MM.1S (cell line): ENCODE data around the gene ORC4.

Experiments used
- DNase-seq: peaks from one replicate; pipeline ENCODE4 v3.0.0-alpha.2; 2015
- H2AFZ ChIP-seq: fragments of 300-600 bp; sonication (generic); 2 replicates; pipeline ENCODE4 v1.6.0; 2016; ENCODE audit warnings: antibody characterized with exemption, low read length
- H3F3A ChIP-seq: fragments of 300-600 bp; sonication (generic); 2 replicates; pipeline ENCODE4 v1.6.1; 2016; ENCODE audit warnings: mild to moderate bottlenecking, antibody characterized with exemption, low read length, moderate library complexity, mixed read lengths; ENCODE audit not compliant: insufficient read depth
- H3K27ac ChIP-seq: fragments of 300-600 bp; sonication (generic); 2 replicates; pipeline ENCODE4 v1.5.1; 2016; ENCODE audit warnings: mild to moderate bottlenecking, low read length
- H3K27me3 ChIP-seq: fragments of 300-600 bp; sonication (generic); replicated peaks from 2 replicates; pipeline ENCODE4 v1.6.0; 2016; ENCODE audit warnings: low read length; ENCODE audit not compliant: insufficient read depth
- H3K36me3 ChIP-seq: fragments of 300-600 bp; sonication (generic); replicated peaks from 2 replicates; pipeline ENCODE4 v1.6.1; 2016; ENCODE audit warnings: mild to moderate bottlenecking, low read length, mixed read lengths; ENCODE audit not compliant: insufficient read depth
- H3K4me1 ChIP-seq: fragments of 300-600 bp; sonication (generic); 2 replicates; pipeline ENCODE4 v1.6.1; 2016; ENCODE audit warnings: low read length, mixed read lengths
- H3K4me2 ChIP-seq: fragments of 300-600 bp; sonication (generic); 2 replicates; pipeline ENCODE4 v1.6.0; 2016; ENCODE audit warnings: low read depth, low read length
- H3K4me3 ChIP-seq: fragments of 300-600 bp; sonication (generic); 2 replicates; pipeline ENCODE4 v1.5.1; 2016; ENCODE audit warnings: low read length, mixed read lengths
- H3K79me2 ChIP-seq: fragments of 300-600 bp; sonication (generic); 2 replicates; pipeline ENCODE4 v1.6.1; 2016; ENCODE audit warnings: mixed run types, low read length, mixed read lengths
- H3K9ac ChIP-seq: fragments of 300-600 bp; sonication (generic); 2 replicates; pipeline ENCODE4 v1.6.1; 2016; ENCODE audit warnings: low read length, mixed read lengths
- H3K9me2 ChIP-seq: fragments of 300-600 bp; sonication (generic); replicated peaks from 2 replicates; pipeline ENCODE4 v1.6.1; 2016; ENCODE audit warnings: mild to moderate bottlenecking, low read length, mixed read lengths; ENCODE audit not compliant: insufficient read depth
- H3K9me3 ChIP-seq: fragments of 300-600 bp; sonication (generic); replicated peaks from 2 replicates; pipeline ENCODE4 v1.6.1; 2016; ENCODE audit warnings: mild to moderate bottlenecking, low read length, mixed read lengths; ENCODE audit not compliant: insufficient read depth
- H4K20me1 ChIP-seq: fragments of 300-600 bp; sonication (generic); 2 replicates; pipeline ENCODE4 v1.6.1; 2016; ENCODE audit warnings: mild to moderate bottlenecking, low read length, moderate library complexity, mixed read lengths; ENCODE audit not compliant: insufficient read depth
- EZH2 ChIP-seq: fragments of 300-600 bp; sonication (generic); optimal IDR thresholded peaks from 2 replicates; pipeline ENCODE3; 2017; ENCODE audit warnings: low read depth, mild to moderate bottlenecking, antibody characterized with exemption, low read length, mixed read lengths
- EZH2phosphoT487 ChIP-seq: fragments of 300-600 bp; sonication (generic); IDR thresholded peaks from 2 replicates; pipeline ENCODE4 v1.6.1; 2018; ENCODE audit warnings: antibody characterized with exemption, low read length
- TF ChIP-seq, protein P1 (sequence below): fragments of 300-600 bp; sonication (generic); IDR thresholded peaks from 2 replicates; pipeline ENCODE4 v1.5.1; 2016; ENCODE audit warnings: antibody characterized with exemption, low read length, mixed read lengths

Gene ORC4

DNA sequence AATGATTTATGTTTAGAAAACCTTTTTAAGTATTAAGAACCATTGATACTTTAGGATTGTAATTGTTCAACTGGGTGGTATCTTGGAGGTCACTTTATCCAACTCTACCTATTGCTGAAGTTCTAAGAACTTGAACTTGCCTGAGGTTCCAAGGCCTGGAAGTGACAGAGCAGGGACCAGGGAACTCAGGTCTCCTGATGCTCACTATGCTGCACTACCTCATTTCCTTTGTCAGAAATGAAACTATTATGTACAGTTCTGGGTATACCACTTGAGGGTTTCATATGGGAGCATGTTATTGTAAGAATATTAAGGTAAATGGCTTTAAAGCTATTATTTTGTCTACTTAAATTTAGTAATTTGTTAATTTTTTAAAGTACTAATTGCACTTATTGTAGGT lies 3.3 kb upstream of the ORC4 start:
- H4K20me1 ChIP-seq: no peaks in the 10 kb centered on the region
- H3K36me3 ChIP-seq: no peaks in the 10 kb centered on the region
- H3K27me3 ChIP-seq: no peaks in the 10 kb centered on the region
- peaks cover 84% of the 10 kb centered on the region for H3K79me2 ChIP-seq
- no peak overlapping the region for H2AFZ ChIP-seq
- peak overlapping the region; percentile 47; the same call in 1 of the 2 replicates for H3K27ac ChIP-seq
- peak overlapping the region; percentile 4; the same call in 1 of the 2 replicates for H3K9ac ChIP-seq
- no peaks in the 10 kb centered on the region for H3K9me2 ChIP-seq
- peak; percentile 62 for DNase-seq
- TF ChIP-seq EZH2 (no peak), EZH2phosphoT487 (no peak)
- TF ChIP-seq, protein P1, sequence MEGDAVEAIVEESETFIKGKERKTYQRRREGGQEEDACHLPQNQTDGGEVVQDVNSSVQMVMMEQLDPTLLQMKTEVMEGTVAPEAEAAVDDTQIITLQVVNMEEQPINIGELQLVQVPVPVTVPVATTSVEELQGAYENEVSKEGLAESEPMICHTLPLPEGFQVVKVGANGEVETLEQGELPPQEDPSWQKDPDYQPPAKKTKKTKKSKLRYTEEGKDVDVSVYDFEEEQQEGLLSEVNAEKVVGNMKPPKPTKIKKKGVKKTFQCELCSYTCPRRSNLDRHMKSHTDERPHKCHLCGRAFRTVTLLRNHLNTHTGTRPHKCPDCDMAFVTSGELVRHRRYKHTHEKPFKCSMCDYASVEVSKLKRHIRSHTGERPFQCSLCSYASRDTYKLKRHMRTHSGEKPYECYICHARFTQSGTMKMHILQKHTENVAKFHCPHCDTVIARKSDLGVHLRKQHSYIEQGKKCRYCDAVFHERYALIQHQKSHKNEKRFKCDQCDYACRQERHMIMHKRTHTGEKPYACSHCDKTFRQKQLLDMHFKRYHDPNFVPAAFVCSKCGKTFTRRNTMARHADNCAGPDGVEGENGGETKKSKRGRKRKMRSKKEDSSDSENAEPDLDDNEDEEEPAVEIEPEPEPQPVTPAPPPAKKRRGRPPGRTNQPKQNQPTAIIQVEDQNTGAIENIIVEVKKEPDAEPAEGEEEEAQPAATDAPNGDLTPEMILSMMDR: no peak
- H3K4me1 ChIP-seq: peaks cover 20% of the 10 kb centered on the region
- H3K4me2 ChIP-seq: peak overlapping the region; percentile 90
- H3F3A ChIP-seq: peaks cover 22% of the 10 kb centered on the region
- no peaks in the 10 kb centered on the region for H3K9me3 ChIP-seq
- no peak overlapping the region for H3K4me3 ChIP-seq

DNA sequence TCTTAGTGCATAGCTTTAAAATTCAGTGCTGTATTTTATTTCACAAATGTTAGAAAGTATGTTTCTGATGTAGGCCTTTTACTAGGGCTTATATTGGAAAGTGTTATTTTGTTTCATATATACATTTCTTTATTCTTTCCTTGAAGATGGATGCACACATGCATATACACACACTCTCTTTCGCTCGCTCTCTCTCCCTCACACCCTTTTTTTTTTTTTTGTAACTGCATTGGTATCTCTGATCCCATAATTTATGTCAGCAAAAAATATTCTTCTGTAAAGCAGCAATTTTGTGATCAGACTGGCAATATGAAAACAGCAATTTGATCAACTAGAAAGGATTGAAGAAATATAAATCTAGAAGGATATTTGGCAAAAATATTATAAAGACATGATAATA lies 2.3 kb upstream of the ORC4 start:
- H3K4me3 ChIP-seq: peak overlapping the region; percentile 93
- H4K20me1 ChIP-seq: no peaks in the 10 kb centered on the region
- no peak overlapping the region; the same call in 1 of the 2 replicates for H3K27ac ChIP-seq
- no peaks in the 10 kb centered on the region for H3K27me3 ChIP-seq
- no peak overlapping the region for H2AFZ ChIP-seq
- no peak for TF ChIP-seq EZH2phosphoT487
- TF ChIP-seq, protein P1: no peak
- TF ChIP-seq EZH2: no peak
- H3K9ac ChIP-seq: peak overlapping the region; percentile 93; the same call in 1 of the 2 replicates
- H3K36me3 ChIP-seq: no peaks in the 10 kb centered on the region
- peaks cover 20% of the 10 kb centered on the region for H3K4me1 ChIP-seq
- peaks cover 22% of the 10 kb centered on the region for H3F3A ChIP-seq
- no peak for DNase-seq
- H3K4me2 ChIP-seq: peak overlapping the region; percentile 90
- no peaks in the 10 kb centered on the region for H3K9me3 ChIP-seq
- H3K9me2 ChIP-seq: no peaks in the 10 kb centered on the region
- H3K79me2 ChIP-seq: peaks cover 87% of the 10 kb centered on the region

DNA sequence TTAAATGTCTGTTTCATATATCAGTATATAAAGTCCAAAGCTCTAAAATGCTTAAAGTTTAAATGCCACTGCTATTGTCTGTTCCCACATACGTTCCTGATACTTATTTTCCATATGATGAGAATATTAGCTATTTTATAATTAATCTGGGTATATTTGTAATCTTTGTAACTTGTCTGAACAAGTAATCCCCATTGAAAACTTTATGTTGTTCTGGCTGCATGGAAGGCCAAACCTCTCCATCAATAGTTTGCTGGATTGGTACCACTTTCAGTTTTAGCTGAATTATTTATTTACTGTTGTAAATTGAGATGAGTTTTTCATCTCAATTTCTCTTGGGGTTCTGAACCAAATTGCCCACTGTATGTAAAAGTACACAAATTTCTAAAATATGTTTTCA lies 1.8 kb upstream of the ORC4 start:
- Histone ChIP-seq H2AFZ (no peak overlapping the region), H3K79me2 (peaks cover 87% of the 10 kb centered on the region), H3K4me2 (peak overlapping the region; percentile 90), H3K4me1 (peaks cover 20% of the 10 kb centered on the region), H3K9me2 (no peaks in the 10 kb centered on the region), H3K36me3 (no peaks in the 10 kb centered on the region), H3K27ac (peak overlapping the region; percentile 93; the same call in 1 of the 2 replicates), H3K9me3 (no peaks in the 10 kb centered on the region), H4K20me1 (no peaks in the 10 kb centered on the region), H3K27me3 (no peaks in the 10 kb centered on the region), H3F3A (peaks cover 22% of the 10 kb centered on the region), H3K4me3 (peak overlapping the region; percentile 93), H3K9ac (peak overlapping the region; percentile 93; the same call in 1 of the 2 replicates)
- TF ChIP-seq EZH2phosphoT487 (no peak), EZH2 (no peak)
- TF ChIP-seq, protein P1: no peak
- no peak for DNase-seq
